OCI-LY1 (cell line): Measurements from ENCODE around the gene FAM228A.

Experiments
- EZH2 ChIP-seq: fragments of 200-600 bp; sonication (generic), shearing (Covaris generic); IDR thresholded peaks from 2 replicates; pipeline ENCODE4 v1.8.0; 2017; ENCODE audit warnings: borderline replicate concordance, mixed run types, mild to moderate bottlenecking, antibody characterized with exemption, low read length, moderate library complexity, mixed read lengths
- TF ChIP-seq, protein P1 (sequence below): fragments of 200-600 bp; sonication (generic), shearing (Covaris generic); IDR thresholded peaks from 2 replicates; pipeline ENCODE4 v1.5.1; 2017; ENCODE audit warnings: mild to moderate bottlenecking, antibody characterized with exemption, low read length, moderate library complexity, mixed read lengths

DNA sequence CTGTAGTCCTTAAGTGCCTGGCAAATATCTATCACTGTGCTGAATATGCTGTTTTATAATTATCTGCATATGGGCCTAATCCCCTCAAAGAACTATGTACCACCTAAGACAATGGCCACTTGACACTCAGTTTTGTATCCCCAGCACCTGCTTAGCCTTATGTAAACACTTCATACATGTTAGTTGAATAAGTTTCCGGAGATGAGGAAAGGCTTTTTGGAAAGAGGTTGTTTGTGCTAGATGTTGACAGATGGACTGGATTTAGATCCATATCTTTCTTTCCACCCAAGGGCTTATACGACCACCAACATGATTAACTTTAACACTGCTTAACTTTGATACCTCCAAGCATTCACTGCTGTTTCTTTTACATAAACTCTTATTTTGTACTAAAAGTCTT, 63.3 kb downstream of the FAM228A start:
- TF ChIP-seq, protein P1, sequence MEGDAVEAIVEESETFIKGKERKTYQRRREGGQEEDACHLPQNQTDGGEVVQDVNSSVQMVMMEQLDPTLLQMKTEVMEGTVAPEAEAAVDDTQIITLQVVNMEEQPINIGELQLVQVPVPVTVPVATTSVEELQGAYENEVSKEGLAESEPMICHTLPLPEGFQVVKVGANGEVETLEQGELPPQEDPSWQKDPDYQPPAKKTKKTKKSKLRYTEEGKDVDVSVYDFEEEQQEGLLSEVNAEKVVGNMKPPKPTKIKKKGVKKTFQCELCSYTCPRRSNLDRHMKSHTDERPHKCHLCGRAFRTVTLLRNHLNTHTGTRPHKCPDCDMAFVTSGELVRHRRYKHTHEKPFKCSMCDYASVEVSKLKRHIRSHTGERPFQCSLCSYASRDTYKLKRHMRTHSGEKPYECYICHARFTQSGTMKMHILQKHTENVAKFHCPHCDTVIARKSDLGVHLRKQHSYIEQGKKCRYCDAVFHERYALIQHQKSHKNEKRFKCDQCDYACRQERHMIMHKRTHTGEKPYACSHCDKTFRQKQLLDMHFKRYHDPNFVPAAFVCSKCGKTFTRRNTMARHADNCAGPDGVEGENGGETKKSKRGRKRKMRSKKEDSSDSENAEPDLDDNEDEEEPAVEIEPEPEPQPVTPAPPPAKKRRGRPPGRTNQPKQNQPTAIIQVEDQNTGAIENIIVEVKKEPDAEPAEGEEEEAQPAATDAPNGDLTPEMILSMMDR = no peak
- TF ChIP-seq EZH2 = no peak
